Frontal cortex (tissue), 4 donors: ENCODE measurements around the gene CCDC91. TPM values are rescaled to one million over a fixed set of nuclear protein-coding genes. Genes with fewer than 3 reads are reported as not detected.
"Not testable (repeated sequence)": the region's sequence is repeated elsewhere in the genome, so short reads cannot be mapped to it uniquely, and the experiment has no call there.

Source experiments
- DNase-seq, 2 donors: peaks; one replicate each; pipeline ENCODE4 v3.0.0; 2012; ENCODE audit warnings: low spot score in 2 of 2
- FAIRE-seq: peaks from 2 replicates; lab custom pipeline; 2012; peaks lifted over from hg19 to GRCh38; lab: Jason Lieb, UNC
- total RNA-seq: library from RNA; depleted of rRNA; stranded (reverse); fragments of >200 nt; gene quantifications from one replicate; pipeline ENCODE4 v1.2.3, GENCODE V29; 2014
- donor health status: control.
- donor health status: control.
- donor health status: control.

Gene CCDC91
- total RNA-seq, 1 donor from 2014 or later, result 115 TPM

DNA sequence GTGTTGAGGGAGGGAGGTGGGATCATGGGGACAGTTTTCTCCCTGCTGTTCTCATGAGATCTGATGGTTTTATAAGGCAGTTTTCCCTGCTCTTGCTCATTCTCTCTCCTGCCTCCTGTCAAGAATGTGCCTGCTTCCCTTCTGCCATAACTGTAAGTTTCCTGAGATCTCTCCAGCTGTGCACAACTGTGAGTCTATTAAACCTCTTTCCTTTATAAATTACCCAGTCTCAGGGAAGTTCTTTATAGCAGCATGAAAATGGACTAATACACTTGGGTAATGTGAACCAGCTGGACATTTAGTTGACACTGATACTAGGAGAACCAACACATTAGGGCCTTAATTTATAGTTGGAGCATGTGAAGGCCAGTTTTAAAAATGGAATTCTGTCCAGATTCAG, 12.4 kb upstream of the CCDC91 start:
- DNase-seq (no peak), FAIRE-seq (no peak)

DNA sequence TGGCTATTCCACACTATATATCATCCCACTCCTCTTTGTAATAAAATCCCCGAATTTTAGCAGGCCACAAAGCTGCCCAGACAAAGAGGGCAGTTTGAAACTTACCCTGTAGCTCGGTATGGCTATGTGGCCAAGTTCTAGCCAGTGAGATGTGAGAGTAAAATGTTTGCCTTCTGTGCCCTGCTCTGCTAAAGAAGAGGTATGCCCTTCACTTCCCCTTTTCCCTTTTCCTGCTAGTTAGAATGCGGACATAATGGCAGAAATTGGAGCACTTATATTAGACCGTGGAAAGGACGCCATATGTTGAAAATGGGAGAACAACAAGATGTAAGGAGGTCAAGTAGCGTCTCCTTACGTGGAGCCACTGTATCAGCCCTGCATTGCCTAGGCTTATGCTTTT, 11.5 kb upstream of the CCDC91 start:
- FAIRE-seq, result no peak
- no peak for DNase-seq

DNA sequence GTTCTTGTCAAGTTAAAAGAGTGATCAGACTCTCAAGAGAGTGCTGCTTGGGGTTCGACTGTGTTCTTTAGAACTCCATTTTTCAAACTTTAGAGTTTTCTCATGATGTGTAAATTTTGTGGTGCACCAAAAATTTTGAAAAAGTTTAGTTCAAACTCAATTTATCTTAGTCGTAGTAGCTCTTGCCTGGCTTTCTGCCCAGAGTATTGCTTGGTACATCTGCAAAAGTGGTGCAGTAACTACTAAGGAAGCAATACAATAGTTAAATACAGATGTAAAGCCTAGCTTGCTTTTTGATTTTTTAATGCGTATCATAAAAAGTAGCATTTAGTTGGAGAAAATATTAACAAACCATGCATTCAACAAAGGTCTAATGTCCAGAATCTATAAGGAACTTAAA, 9.5 kb upstream of the CCDC91 start:
- no peak for DNase-seq

DNA sequence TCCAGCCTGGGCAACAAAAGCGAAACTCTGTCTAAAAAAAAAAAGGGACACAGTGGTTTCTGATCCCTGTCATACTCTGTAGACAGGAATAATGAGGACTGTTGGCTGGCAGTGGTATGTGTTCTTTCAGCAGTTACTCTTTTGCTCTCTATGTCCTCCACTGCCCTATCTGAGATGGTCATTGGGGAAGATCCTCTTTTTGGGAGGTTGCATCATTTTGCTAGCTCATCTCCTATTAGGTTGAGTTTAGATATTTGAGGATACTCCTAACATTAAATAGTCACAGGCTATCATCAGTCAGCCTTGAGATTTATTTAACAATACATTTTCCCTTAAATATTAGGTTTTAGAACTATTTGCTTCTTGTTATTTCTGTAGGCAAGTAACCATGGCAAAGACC, 5.9 kb upstream of the CCDC91 start:
- no peak for DNase-seq
- no peak for FAIRE-seq

More for the DNA sequence above, 9.5 kb upstream of the CCDC91 start:
- FAIRE-seq, result no peak

DNA sequence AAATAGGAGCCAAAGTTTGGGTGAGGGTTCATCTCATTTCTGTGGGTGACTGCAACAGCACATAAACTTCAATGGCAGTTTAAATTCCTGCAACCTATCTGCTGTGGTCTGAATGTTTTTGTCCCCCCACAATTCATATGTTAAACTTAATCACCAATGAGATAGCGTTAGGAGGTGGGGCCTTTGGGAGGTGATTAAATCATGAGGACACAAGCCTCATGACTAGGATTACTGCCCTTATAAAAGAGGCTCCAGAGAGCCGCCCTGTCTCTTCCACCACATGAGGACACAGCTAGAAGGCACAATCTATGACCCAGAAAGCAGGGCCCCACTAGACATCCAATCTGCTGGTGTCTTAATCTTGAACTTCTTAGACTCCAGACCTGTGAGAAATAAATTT, 3.8 kb upstream of the CCDC91 start:
- DNase-seq, result no peak
- no peak for FAIRE-seq

DNA sequence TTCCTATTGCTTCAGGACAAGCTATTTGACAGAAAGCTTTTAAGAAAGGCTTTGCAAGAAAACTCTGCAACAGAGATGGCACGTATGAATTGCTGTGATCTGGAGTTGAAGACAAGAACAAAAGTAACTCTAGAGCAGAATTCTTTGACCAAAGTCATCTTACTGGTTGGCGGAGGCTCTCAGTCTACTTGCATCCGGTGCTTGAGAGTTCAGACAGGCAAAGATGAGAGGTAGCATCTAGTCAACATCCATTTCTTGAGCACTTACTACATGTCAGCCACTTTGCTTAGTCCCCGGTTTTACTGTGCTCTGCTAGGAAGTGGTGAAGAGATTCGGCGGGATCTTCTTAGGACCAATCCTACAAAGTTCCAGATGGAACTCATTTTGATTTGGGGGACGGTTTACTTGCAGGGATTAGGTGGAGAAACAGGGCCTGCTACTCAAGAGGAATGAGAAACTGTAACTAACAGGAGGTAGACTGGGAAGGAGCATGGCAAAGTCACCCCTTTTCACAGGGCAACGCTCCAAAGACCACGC, 404 bp upstream of the CCDC91 start:
- DNase-seq (no peak), FAIRE-seq (no peak)

DNA sequence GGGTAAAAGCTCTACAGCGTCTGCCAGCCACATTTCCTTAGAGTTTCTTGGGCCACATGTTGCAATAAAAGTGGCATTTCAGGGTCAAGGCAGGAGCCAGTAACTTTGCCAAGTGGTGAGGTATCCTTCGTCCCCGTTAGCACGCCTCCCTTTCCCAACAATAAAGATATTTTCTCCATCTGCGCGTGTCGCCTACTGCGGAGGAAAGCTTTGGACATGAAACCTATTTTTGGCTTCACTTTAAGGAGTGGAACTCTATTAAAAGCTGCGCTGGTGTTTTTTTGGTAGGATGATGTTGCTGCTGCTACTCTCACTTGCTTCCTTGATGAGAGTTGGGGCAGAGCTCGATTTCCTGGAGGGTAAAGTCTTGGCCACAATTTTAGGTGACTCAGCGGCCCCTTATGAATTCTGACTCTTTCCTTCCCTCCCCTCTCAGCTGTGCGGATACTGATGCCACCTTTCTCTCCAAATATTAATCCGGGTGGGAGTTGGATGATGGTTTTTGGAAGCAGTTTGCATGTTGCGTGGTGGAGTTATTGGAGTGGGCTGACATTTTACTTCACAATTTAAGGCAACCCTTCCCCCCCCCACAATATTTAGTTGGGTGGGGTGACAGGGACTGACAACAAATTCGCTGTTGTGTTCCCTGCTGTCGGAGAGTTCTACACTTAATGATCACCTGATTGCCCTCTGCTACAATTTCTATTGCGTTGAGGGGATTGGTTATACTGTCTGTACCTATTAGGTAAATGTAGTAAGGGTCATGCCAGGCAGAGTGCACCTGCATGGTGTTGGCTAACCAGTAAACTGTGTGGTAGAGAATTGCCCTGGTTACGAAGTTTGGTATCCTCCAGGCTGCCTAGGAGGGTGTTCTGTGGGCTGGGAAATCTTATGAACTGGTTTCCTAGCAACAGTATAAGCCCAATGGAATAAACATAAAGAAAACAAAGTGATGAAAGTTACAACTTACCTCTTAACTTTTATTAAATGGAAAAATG, 1.1 kb downstream of the CCDC91 start:
- FAIRE-seq, result no peak
- DNase-seq, result peak in 1 of 2 donors; percentile 27

DNA sequence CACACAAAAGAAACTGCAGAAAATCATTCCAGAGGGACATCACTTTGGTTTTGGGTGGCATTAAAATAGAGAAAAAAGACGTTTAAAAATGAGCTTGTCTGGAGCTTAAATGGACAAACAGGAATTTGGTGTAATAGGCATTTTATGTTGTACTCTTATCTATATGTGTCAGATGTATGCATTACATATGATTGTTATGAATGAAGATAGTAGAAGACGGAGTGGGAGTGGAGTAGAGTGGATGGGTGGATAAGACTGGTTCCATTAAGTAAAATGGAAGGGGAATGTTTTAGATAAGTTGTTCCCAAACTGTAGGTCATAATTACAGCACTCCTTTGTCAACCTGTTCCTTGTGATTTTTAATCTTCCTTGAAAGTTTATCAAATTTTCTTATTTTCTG, 1.9 kb downstream of the CCDC91 start:
- FAIRE-seq (no peak), DNase-seq (no peak)

DNA sequence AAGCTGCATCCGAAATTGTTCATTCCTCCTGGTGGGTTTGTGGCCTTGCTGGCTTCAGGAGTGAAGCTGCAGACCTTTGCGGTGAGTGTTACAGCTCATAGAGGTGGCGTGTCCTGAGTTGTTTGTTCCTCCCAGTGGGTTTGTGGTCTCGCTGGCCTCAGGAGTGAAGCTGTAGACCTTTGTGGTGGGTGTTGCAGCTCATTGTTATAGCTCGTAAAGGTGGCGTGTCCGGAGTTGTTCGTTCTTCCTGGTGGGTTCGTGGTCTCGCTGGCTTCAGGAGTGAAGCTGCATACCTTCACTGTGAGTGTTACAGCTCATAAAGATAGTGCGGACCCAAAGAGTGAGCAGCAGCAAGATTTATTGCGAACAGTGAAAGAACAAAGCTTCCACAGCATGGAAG, 4.4 kb downstream of the CCDC91 start:
- not testable (repeated sequence) for FAIRE-seq, DNase-seq

DNA sequence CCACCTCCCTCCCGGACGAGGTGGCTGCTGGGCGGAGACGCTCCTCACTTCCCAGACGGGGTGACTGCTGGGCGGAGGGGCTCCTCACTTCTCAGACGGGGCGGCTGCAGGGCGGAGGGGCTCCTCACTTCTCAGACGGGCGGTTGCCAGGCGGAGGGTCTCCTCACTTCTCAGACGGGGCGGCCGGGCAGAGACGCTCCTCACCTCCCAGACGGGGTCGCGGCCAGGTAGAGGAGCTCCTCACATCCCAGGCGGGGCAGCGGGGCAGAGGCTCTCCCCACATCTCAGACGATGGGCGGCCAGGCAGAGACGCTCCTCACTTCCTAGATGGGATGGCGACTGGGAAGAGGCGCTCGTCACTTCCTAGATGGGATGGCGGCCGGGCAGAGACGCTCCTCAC, 10.9 kb downstream of the CCDC91 start:
- FAIRE-seq, DNase-seq: not testable (repeated sequence)

DNA sequence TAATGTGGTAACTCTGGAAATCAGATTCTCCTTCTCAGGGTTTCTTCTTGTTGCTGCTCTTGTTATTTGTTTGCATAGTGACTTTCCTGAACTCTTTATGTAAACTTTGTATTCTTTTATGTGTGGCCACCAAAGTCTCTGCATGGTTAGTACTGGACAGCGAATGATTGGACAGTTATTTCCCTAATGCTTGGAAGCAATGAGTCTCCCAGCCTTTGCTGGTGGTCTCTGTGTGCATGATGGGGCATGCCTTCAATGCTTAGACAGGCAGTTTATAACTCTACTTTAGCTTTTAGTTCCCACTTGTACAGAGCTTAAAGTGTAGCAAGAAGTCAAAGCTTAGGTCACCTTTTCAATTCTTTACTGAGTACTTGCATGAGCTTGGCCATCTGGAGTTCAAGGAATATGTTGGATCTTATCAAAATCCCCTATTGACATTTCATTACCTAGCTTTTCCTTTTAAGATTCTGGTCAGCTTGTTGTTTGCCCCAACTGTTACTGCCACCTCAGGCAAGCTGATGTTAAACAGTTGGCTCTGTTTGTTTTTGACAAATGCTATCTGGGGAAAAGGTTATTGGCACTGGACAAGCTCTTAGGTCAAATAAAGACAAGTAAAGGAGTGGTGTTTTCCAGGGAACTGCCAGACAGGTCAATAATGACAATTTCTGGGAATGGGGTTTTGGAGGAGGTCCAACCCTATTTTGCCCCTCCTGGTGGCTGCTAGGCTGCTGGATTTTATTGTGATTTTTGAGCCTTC, 12.3 kb downstream of the CCDC91 start:
- DNase-seq (no peak), FAIRE-seq (no peak)

DNA sequence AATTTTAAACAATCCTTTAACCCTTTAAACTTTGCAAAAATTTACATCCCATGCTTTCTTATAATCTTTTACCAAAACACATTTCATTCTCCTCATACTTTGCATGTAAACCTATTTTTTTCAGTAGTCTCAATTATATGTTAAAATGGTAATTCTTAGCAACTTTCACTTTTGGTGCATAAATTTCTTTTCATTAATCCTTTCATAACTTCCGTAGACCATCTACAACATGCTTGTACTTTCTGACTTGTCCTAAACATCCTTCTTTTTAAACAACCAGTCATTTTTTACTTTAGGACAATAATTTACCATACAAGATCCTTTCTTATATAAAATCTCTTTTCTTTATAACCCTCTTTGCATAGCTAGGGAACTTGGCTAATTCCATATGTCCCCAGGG, 19.5 kb downstream of the CCDC91 start:
- FAIRE-seq (peak; percentile 8), DNase-seq (no peak)

DNA sequence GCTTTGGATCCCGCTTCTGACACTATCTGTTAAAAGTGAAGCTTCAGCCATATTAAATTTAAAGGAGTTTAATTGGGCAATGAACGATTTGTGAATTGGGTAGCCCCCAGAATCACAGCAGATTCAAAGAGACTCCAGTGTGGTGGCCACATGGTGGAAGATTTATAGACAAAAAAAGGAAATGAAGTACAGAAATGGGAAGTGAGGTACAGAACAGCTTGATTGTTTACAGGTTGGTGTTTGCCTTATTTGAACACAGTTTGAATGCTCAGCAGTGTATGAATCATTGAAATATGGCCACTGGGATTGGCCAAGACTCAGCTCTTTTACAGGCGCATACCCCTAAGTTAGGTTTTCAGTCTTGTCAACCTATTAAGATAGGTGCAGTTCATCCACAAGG, 21.9 kb downstream of the CCDC91 start:
- no peak for FAIRE-seq

DNA sequence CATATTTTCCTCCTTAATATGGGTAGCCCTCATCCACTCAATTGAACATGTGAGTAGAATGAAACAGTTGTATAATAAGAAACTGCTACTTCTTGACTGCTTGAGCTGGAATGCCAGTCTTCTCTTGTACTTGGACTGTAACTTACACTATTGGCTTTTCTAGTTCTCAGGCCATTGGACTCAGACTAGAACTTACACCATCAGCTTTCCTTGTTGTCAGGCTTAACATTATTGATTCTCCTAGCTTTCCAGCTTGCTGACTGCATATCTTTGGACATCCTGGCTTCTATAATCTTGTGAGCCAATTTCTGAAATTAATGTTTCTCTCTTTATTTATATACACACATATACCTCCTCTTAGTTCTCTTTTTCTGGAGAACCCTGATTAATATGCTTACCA, 24.8 kb downstream of the CCDC91 start:
- no peak for DNase-seq
- no peak for FAIRE-seq

More for the DNA sequence above, 21.9 kb downstream of the CCDC91 start:
- no peak for DNase-seq

DNA sequence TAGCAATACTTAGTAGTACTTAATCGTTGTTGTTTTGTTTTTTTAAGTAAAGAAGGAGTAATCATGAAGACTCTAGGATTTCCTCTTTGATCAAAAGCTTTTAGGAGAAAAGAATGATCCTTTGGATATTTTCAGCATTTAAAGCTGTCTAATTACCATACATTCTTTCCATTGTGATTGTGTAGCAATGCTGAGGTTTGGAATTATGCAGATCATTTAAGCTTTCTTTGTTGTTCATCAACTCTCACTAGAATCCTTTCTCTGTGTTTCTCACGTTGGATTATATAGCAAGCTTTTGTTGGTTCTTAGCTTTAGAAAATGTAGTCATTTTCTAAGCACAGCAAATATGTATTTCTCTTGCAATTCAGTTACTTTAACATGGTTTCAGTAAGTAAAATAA, 25.8 kb downstream of the CCDC91 start:
- FAIRE-seq (no peak), DNase-seq (no peak)

DNA sequence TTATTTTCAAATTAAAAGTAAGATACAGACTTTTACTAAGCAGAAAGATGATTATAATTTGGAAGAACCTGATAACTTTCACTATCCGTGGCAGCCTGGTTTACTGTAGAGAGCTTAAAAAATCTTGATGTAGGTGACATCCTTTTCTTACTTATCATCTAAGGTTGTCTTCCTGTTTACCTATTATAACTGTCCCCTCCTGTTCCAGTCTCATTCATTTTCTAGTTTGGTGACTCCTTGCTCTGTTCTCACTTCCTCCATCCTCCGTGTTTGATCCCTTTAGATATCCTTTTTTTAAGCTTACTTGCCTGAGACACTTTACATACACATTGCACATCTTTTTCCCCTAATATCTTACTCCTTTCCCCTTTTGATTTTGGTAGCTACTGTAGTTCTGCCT, 27.5 kb downstream of the CCDC91 start:
- FAIRE-seq (no peak), DNase-seq (no peak)

DNA sequence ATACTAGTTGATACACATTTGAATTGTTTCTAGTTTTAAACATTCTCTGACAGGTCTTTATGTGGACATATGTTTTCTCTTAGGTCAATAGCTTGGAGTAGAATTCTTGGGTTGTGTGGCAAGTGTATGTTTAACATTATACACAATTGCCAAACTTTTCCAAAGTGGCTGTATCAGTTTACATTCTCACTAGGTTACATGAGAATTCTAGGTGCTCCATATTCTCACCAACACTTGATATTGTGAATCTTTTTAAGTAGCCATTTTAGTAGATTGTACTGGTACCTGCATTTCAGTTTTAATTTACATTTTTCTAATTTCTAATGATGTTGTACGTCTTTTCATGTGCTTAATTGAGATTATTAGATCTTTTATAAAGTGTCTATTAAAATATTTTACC, 28.6 kb downstream of the CCDC91 start:
- no peak for DNase-seq
- no peak for FAIRE-seq

DNA sequence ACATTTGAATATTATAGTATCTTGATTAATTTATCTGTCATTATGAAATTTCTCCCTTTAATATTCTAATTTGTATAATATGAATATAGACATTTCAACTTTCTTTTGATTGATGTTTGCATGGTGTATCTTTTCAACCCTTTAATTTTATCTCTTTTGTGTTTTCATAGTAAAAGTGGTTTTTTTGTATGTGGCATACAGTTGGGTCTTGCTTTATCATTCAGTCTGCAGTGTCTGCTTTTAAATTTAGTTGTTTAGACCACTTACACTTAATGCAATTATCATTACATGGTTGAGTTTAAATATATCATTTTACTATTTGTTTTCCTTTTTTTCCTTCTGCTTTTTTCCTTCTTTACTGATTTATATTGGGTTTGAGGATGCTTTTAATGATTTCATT, 29.6 kb downstream of the CCDC91 start:
- no peak for DNase-seq
- no peak for FAIRE-seq

DNA sequence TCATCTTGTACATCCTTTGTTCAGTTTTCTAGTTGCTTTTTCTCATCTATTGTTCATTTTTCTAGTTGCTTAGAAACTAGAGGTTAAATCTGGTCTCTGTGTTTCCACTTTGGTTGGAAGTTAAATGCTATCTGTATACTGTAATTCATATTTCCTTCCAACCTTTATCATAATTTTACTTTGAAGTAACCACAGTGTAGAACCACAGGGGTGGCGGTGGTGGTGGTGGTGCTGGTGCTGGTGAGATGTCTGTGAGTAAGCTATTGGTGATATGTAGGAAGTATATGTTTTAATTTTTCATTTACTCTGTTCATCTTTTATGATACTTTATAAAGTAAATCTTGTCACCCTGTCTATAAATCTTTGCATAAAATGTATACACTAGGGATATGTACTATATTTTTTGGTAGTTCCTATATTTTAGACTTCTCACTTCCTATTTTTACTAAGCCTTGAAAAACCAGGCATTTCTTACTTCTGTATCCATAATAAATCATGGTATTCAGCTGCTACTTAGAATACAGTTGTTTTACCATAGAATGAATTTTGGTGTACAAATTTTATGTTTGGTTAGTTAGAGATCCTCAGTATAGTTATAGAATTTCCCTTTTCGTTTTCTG, 31.9 kb downstream of the CCDC91 start:
- no peak for FAIRE-seq

DNA sequence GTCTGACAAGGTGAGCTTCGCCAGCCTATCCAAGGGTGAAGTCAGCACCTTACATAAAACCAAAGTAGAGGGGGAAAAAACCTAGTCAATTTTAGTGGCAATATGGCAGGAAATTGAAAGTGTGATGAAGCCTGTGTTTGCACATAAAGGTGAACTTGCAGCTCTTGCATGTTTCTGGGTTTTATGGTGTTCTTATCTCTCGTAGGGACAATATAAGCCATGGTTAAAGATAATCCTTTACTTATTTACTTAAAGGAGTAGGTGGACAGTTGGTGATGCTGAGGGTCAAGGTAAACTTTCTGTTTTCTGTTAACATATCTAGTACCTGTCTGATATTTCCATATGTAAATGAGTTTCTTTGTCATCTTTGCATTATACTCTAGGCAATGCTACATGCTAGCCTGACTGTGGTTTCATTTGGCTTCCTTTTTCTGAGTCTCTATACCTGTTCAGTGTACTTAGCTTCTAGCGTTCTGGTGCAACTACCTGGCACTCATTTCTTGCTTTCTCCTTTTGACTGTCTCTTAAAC, 32.8 kb downstream of the CCDC91 start:
- FAIRE-seq (no peak), DNase-seq (no peak)

More for the DNA sequence above, 31.9 kb downstream of the CCDC91 start:
- no peak for DNase-seq
